Chondrocyte (in vitro differentiated cells): Measurements from ENCODE around the gene MRPL49. TPM values are rescaled to one million over a fixed set of nuclear protein-coding genes. Genes with fewer than 3 reads are reported as not detected.

Experiments used
- DNase-seq: peaks from one replicate; pipeline ENCODE4 v3.0.0; 2021; ENCODE audit warnings: mixed read lengths, low spot score
- H3K27ac Mint-ChIP-seq: one replicate; pipeline ENCODE4 v1.8.0; 2021; ENCODE audit warnings: mild to moderate bottlenecking, moderate library complexity, mixed read lengths; ENCODE audit not compliant: unreplicated experiment
- H3K27me3 Mint-ChIP-seq: 2 replicates; pipeline ENCODE4 v1.8.0; 2021; ENCODE audit warnings: low read depth, mixed read lengths
- H3K36me3 Mint-ChIP-seq: 2 replicates; pipeline ENCODE4 v1.8.0; 2021; ENCODE audit warnings: low read depth, mixed read lengths
- H3K4me1 Mint-ChIP-seq: 2 replicates; pipeline ENCODE4 v1.8.0; 2021; ENCODE audit warnings: low read depth, mild to moderate bottlenecking, mixed read lengths
- H3K4me3 Mint-ChIP-seq: one replicate; pipeline ENCODE4 v1.8.0; 2021; ENCODE audit warnings: mild to moderate bottlenecking, moderate library complexity, mixed read lengths; ENCODE audit not compliant: unreplicated experiment
- H3K9me3 Mint-ChIP-seq: 2 replicates; pipeline ENCODE4 v1.8.0; 2021; ENCODE audit warnings: low read depth, mixed read lengths
- long read RNA-seq: library from polyadenylated mRNA; stranded (forward); transcript quantifications from one replicate; pipeline ENCODE4 v2.0.0, GENCODE V29; 2021
- total RNA-seq: library from RNA; stranded (reverse); gene quantifications from 3 replicates; pipeline ENCODE4 v1.2.1, GENCODE V29; 2021
- TF ChIP-seq, protein P1 (sequence below): fragments of 200-600 bp; sonication (generic); IDR thresholded peaks from 2 replicates; pipeline ENCODE4 v1.5.0; 2021; ENCODE audit warnings: antibody characterized with exemption, mild to moderate bottlenecking, moderate library complexity

Gene MRPL49
- total RNA-seq: 37.2 to 43.2 TPM (median 40.5 TPM) in 3 replicates
- long read RNA-seq, transcript MRPL49-202 (4 exons, 2,065 nt): minor isoform, 6 of 110 reads
- long read RNA-seq, transcript MRPL49-201 (4 exons, 2,019 nt): major isoform, 93 of 110 reads
- long read RNA-seq, partial matches to known transcripts: 1 of 110 reads
- long read RNA-seq, other reads (novel, unspliced or antisense): 6 of 110 reads

DNA sequence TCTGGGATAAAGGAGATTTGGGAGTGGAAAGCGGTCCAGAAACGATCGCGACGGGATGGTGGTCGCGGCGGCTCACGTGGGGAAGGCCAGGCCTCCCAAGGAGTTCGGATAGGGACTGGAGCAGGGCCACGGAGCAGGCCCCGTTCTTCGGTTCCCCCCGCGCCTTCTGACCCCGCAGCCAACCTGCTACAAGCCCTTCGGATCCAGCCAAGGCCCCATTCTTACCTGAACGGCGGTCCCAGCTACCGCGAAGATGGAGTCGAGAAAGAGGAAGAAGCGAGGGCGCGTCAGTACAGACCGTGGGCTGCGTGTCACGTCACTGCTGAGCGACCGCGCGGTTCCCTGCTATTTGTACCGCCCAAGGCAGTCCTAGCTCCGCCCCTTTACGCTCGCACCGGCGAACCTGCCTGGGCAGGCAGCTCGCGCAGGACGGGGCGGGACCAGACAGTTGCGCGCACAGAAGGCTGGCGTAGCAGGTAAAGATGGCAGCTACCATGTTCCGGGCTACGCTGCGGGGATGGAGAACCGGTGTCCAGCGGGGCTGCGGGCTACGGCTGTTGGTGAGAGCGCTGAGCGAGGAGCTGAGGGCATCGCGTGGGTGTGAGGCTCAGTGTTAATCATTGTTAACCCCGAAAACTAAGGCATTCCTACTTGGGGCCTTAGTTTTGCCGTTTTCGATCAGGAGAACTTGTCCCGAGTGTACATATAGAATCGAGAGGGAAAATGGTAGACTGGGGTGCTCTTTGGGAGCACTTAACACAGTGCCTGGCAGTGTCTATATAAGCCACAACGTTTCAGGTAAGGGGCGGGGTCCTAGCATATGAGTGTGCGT lies at the start of gene MRPL49, which contains the start of gene FAU:
MRPL49 (plus strand) TSS at position 457 of the 832 bp plus-strand sequence; CDS start at position 483, 26 bp downstream.
FAU (minus strand) TSS at position 270 of the 832 bp plus-strand sequence. CDS start 321 bp downstream, outside the sequence.
- Mint-ChIP-seq H3K27me3 (no peaks in the 10 kb centered on the region), H3K4me3 (peak within 1 kb of the TSS; percentile 98), H3K4me1 (peaks cover 36% of the 10 kb centered on the region), H3K27ac (peak within 1 kb of the TSS; percentile 96), H3K36me3 (peaks cover 13% of the 10 kb centered on the region), H3K9me3 (no peaks in the 10 kb centered on the region)
- peak; percentile 99 for DNase-seq
- TF ChIP-seq, protein P1, sequence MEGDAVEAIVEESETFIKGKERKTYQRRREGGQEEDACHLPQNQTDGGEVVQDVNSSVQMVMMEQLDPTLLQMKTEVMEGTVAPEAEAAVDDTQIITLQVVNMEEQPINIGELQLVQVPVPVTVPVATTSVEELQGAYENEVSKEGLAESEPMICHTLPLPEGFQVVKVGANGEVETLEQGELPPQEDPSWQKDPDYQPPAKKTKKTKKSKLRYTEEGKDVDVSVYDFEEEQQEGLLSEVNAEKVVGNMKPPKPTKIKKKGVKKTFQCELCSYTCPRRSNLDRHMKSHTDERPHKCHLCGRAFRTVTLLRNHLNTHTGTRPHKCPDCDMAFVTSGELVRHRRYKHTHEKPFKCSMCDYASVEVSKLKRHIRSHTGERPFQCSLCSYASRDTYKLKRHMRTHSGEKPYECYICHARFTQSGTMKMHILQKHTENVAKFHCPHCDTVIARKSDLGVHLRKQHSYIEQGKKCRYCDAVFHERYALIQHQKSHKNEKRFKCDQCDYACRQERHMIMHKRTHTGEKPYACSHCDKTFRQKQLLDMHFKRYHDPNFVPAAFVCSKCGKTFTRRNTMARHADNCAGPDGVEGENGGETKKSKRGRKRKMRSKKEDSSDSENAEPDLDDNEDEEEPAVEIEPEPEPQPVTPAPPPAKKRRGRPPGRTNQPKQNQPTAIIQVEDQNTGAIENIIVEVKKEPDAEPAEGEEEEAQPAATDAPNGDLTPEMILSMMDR: no peak

DNA sequence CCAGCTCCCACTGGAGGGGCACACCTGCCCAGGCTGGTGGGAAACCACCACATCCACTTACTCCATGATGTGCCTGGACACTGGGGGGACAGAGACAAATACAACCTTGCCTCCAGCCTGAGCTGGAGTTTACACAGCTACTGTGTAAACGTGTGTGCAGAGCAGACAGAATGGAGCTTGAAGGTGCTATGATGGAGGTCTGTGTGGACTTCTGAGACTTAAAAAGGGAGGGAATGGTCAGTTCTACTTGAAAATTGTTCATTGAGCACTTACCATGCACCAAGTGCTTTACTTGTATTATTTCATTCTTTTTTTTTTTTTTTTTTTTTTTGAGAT lies 49.5 kb upstream of the MRPL49 start:
- Mint-ChIP-seq H3K4me1 (no peaks in the 10 kb centered on the region), H3K27ac (no peak overlapping the region)

DNA sequence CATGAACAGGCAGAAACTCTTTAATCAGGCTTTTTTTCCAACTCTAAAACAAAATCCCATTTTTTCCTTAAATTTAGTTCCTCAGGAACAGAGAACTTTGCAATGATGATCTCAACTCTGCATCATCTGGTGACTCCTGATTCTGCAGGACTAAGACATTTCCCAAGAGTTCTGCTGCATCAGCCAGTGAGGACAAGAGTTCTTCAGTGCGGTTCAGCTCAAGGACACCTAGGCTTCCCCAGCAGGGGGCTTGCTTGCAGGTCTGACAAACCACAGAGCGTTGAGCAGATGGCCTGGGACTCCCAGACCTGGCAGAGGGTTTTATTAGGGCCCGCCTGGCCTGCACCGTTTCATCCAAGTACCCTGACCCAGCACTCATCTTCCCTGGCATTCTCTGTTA lies 44.7 kb upstream of the MRPL49 start:
- no peaks in the 10 kb centered on the region for H3K27me3 Mint-ChIP-seq
- no peaks in the 10 kb centered on the region for H3K4me1 Mint-ChIP-seq
- H3K9me3 Mint-ChIP-seq: no peaks in the 10 kb centered on the region
- DNase-seq: no peak
- H3K4me3 Mint-ChIP-seq: no peak overlapping the region
- TF ChIP-seq, protein P1: no peak
- no peaks in the 10 kb centered on the region for H3K36me3 Mint-ChIP-seq
- H3K27ac Mint-ChIP-seq: no peak overlapping the region

More for the DNA sequence above, 49.5 kb upstream of the MRPL49 start:
- DNase-seq: no peak
- Mint-ChIP-seq H3K27me3 (no peaks in the 10 kb centered on the region), H3K4me3 (no peak overlapping the region), H3K9me3 (no peaks in the 10 kb centered on the region), H3K36me3 (no peaks in the 10 kb centered on the region)
- TF ChIP-seq, protein P1: no peak

DNA sequence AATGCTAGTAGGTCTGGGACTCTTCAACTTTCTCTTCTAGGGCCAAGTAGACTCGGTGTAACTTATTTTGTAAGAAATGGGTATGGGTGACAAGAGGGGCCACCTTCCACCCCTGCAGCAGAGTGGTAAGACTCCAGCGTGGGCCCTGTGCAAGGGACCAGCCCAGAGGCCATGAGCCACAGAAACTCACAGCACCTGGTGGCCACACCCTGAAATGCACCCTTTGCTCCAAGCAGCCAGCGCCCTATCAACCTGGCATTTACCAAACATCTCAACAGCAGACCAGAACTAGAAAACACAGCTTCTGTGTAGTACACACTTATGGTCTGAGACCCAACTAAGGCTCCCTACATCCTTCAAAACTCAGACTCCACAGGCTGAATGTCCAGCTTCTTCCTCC lies 44.0 kb upstream of the MRPL49 start:
- TF ChIP-seq, protein P1: peak; percentile 71
- Mint-ChIP-seq H3K27ac (no peak overlapping the region), H3K27me3 (no peaks in the 10 kb centered on the region), H3K4me1 (peaks cover 6% of the 10 kb centered on the region), H3K9me3 (no peaks in the 10 kb centered on the region), H3K36me3 (no peaks in the 10 kb centered on the region), H3K4me3 (no peak overlapping the region)
- DNase-seq: no peak

DNA sequence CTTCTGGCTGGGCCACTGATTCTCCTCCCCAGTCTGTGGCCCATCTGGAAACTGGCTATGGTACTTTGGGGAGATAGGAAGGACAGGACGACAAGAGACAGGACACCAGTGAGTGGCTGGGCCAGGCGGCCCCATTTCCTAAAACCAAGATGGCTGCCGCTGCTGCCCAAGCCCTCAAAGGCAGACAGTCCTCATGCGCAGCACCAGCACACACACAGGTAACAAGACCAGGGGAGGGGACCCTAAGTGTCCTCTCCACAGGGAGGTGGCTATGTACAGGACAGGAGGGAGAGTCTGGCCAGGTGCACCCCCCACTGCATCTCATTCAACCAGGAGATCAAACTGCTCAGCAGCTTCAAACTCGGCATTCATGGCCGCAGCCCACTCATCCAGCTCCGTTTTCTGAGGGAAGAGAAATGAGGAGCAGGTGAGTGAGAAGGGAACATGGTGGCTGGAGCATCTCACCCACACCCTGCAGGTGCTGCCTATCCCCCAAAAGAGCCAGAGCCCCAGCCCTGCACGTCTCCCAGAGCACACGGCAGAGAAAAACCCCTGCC lies 43.3 kb upstream of the MRPL49 start:
- TF ChIP-seq, protein P1: no peak
- H3K27me3 Mint-ChIP-seq: no peaks in the 10 kb centered on the region
- H3K4me3 Mint-ChIP-seq: no peak overlapping the region
- no peaks in the 10 kb centered on the region for H3K9me3 Mint-ChIP-seq
- H3K4me1 Mint-ChIP-seq: peaks cover 10% of the 10 kb centered on the region
- no peak overlapping the region for H3K27ac Mint-ChIP-seq
- DNase-seq: no peak
- no peaks in the 10 kb centered on the region for H3K36me3 Mint-ChIP-seq
